Astrocyte (in vitro differentiated cells and primary cell): ENCODE results near the gene FAM107B.

Experiments
- CTCF ChIP-seq: IDR thresholded peaks from 2 replicates; pipeline ENCODE4 v1.5.1; 2011; ENCODE audit warnings: low read depth, mild to moderate bottlenecking, inconsistent platforms, low read length, moderate library complexity; ENCODE audit not compliant: insufficient read depth
- EZH2 ChIP-seq: IDR thresholded peaks from 2 replicates; pipeline ENCODE4 v1.6.1; 2012; ENCODE audit warnings: mild to moderate bottlenecking, low read length, inconsistent platforms; ENCODE audit not compliant: insufficient read depth

- TF ChIP-seq CTCF, result no peak
- no peak for TF ChIP-seq EZH2
Measured at GRCh38 chr10:14583967-14584366, 190.7 kb downstream of the FAM107B start.
